Stimulated activated CD4-positive, alpha-beta T cell treated with anti-CD3 and anti-CD28 coated beads, Interleukin-2, amount 100 ng/mL, for 24 hours (primary cell): ENCODE results near the gene HCAR2.
"Not testable (repeated sequence)": the region's sequence is repeated elsewhere in the genome, so short reads cannot be mapped to it uniquely, and the experiment has no call there.

Source experiments
- DNase-seq, 2 donors: peaks; one replicate each; pipeline ENCODE4 v3.0.0-alpha.2; 2020

Gene HCAR2

DNA sequence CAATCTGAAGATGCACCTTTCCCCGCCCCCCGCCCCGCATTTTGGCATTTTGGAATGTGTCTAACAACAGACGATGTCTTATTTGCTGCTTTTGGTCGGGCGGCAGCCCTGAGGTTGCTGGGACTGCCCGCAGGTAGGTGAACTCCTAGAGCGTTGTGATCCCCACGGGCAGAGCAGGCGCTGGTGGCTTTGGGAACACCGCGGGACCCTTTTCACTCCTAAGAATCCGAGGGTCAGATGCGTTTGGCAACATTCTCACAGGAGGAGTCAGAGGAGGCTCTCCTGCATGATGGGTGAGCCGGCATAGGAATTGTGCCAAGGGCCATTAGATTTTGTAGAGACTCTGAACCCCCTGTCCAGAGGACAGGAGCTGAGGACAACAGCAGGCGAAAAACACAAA lies 41.9 kb downstream of the HCAR2 start:
- DNase-seq = no peak

DNA sequence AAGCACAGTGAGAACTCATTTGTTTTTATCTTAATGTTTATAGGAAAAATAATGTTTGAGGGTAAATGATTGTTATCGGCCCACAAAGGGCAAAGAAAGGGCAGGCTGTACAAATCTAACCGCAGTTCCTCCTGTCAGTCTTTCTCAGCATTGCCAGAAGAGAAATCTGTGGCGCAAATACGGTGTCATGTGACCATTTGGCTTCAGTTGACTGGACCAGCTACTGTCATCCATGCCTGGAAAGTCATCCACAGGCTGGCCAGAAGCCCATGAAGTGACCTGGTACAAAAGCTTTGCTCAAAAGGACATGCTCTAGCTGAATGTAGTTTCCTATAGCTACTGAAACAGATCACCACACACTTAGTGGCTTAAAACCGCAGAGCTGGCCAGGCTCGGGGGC lies 43.6 kb downstream of the HCAR2 start:
- DNase-seq = no peak

DNA sequence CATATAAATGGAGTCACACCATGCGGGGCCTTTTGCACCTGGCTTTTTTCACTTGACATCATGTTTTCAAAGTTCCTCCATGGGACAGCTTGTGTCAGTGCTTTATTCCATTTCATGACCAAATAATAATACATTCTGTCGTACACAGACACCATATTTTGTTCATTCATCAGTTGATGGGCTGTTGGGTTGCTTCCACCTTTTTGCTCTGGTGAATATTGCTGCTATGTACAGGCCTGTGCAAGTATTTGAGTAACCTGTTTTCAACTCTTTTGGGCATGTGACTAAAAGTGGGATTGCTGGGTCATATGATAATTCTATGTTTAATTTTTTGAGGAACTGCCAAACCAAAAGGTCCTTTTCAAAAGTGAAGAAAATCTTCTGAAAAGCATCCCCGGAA lies 46.9 kb downstream of the HCAR2 start:
- no peak for DNase-seq

DNA sequence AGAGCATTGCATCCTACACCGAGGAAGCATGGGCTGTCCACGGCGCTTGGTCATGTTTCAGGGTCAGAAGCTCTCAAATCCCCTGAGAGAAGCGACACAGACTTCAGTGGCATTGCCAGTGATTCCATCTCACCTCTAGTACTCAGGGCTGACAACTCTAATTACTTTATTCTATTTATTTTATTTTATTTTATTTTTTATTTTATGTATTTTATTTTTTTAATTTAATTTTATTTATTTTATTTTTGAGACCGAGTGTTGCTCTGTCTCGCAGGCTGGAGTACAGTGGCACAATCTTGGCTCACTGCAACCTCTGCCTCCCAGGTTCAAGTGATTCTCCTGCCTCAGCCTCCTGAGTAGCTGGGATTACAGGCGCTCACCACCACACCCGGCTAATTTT lies 49.9 kb downstream of the HCAR2 start:
- not testable (repeated sequence) for DNase-seq

DNA sequence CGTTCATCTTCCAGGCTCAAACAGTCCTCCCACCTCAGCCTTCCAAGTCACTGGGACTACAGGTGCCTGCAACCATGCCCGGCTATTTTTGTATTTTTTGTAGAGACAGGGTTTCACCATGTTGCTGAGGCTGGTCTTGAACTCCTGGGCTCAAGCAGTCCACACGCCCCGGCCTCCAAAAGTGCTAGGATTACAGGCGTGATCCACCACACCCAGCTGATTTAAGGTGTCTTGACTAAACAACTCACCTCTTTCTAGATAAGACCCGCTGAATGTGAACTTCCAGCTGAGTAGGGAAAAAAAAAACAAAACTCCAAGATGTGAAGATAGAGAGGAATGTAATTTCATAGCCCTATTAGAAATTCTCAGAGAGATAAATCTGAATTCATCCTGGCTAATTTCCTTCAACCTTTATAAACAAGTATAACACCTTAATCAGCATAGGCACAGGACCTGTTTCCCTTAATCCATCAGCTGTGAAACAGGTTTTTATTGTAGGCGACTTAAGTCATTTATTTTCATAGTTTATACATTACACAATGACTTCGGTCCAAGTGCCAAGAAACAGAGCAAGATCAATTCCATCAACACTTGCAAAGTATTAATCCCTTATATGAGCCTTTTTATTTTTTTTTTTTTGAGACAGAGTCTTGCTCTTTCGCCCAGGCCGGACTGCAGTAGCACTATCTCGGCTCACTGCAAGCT lies 51.5 kb downstream of the HCAR2 start:
- DNase-seq = no peak
